Astrocyte of the spinal cord (primary cell): ENCODE data around the gene ADAMTS12.

ENCODE experiments used
- DNase-seq: peaks from one replicate; pipeline ENCODE4 v3.0.0; 2011; ENCODE audit warnings: low read depth, low spot score
- H3K4me3 ChIP-seq: 2 replicates; pipeline ENCODE4 v1.5.1; 2011; ENCODE audit warnings: low read depth, mild to moderate bottlenecking, low read length, moderate library complexity
- in situ Hi-C: cut with HindIII; loops from 2 replicates; pipeline ENCODE4 v1.10.0; 2017; ENCODE audit warnings: low sequenced_read_pairs
- TF ChIP-seq, protein P1 (sequence below): IDR thresholded peaks from 2 replicates; pipeline ENCODE4 v1.5.1; 2012; ENCODE audit warnings: low read depth, mild to moderate bottlenecking, low read length, inconsistent platforms

ADAMTS12 gene

DNA sequence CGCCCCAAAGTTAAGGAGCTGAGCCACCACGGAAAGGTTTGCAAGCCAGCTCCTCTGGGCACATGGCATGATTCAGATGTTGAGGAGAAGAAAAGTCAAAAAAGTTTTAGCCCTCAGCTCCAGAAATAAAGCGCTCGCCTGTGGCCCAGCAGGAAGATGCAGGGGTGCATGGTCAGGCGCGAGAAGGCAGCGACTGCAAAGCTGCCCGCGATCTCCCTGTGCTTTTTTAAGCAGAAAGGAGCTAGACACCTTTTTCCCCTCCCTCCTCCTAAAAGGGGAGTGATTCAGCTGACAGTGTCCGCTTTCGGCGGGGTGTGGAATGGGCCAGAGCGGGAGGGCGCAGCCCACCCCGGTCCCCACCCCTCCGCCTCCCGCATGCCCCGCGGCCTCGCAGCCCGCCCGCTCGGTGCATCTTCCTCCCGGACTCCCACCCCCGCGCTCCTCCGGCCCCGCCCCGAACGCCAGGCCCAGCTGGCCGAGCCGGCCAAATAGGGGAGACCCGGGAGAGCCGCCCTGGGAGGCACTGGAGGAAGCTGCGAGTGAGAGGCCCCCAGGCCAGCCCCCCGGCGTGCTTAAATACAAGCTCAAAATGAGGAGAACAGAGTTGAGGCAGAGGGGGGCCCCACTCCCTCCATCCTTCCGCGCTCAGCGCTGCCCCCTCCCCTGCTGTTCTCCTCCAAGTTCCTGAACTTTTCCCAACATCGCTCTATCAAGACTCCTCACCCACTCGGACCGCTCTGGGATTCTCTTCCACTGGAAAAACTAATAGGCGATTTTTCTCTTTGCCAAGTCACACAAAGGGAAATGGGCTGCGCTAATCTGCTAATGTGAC, at the start of gene ADAMTS12:
Gene ADAMTS12, minus strand, starts transcription at position 203 of the 832 bp plus-strand sequence. Its CDS starts 134 bp downstream, at position 69.
- TF ChIP-seq, protein P1, sequence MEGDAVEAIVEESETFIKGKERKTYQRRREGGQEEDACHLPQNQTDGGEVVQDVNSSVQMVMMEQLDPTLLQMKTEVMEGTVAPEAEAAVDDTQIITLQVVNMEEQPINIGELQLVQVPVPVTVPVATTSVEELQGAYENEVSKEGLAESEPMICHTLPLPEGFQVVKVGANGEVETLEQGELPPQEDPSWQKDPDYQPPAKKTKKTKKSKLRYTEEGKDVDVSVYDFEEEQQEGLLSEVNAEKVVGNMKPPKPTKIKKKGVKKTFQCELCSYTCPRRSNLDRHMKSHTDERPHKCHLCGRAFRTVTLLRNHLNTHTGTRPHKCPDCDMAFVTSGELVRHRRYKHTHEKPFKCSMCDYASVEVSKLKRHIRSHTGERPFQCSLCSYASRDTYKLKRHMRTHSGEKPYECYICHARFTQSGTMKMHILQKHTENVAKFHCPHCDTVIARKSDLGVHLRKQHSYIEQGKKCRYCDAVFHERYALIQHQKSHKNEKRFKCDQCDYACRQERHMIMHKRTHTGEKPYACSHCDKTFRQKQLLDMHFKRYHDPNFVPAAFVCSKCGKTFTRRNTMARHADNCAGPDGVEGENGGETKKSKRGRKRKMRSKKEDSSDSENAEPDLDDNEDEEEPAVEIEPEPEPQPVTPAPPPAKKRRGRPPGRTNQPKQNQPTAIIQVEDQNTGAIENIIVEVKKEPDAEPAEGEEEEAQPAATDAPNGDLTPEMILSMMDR: no peak
- in situ Hi-C loops: no loop called here
- peak within 1 kb of the TSS; percentile 65 for H3K4me3 ChIP-seq
- DNase-seq: peak; percentile 69

DNA sequence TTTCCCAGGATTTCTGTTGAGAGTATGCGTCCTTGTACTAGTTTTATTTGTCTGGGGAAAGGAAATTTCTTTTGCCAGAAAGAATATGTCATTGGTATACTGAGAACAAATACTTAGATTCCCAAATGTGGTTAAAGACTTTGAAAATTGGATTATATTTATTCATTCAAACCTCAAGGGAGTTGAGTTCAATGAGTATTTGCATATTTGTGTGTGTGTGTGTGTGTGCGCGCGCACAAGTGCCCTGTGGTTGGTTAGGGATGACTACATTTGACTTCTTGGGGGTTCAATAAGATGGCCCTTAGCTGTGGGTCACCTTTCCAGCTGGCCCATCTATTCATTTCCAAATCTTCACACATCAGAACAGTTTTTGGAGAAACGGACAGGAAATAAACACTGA, 49.3 kb upstream of the ADAMTS12 start:
- TF ChIP-seq, protein P1: no peak
- in situ Hi-C loops: no loop called here
- DNase-seq: no peak
- no peak overlapping the region for H3K4me3 ChIP-seq

GRCh38 chr5:33939556-33940262, 47.9 kb upstream of the ADAMTS12 start:
- TF ChIP-seq, protein P1: no peak
- in situ Hi-C loops: no loop called here
- no peak for DNase-seq
- no peak overlapping the region for H3K4me3 ChIP-seq

GRCh38 chr5:33938881-33939280, 47.1 kb upstream of the ADAMTS12 start:
- DNase-seq: no peak
- TF ChIP-seq, protein P1: no peak
- in situ Hi-C loops: no loop called here
- no peak overlapping the region for H3K4me3 ChIP-seq

- in situ Hi-C loops: no loop called here
- DNase-seq: no peak
- TF ChIP-seq, protein P1: no peak
- no peak overlapping the region for H3K4me3 ChIP-seq
These were observed 46.7 kb upstream of the ADAMTS12 start for GRCh38 chr5:33938507-33938796.

- in situ Hi-C loops: no loop called here
- TF ChIP-seq, protein P1: no peak
- no peak overlapping the region for H3K4me3 ChIP-seq
- no peak for DNase-seq
These were observed 46.1 kb upstream of the ADAMTS12 start for GRCh38 chr5:33937707-33938506.
